Activated CD8-positive, alpha-beta memory T cell treated with anti-CD3 and anti-CD28 coated beads, Interleukin-2, amount 50 U/mL, for 4 hours (primary cell): ENCODE data around the gene PRKAB2.
"Not testable (repeated sequence)": the region's sequence is repeated elsewhere in the genome, so short reads cannot be mapped to it uniquely, and the experiment has no call there.

Experiments used
- DNase-seq: peaks from one replicate; pipeline ENCODE4 v3.0.0-alpha.2; 2020

The PRKAB2 gene

GRCh38 chr1:147172168-147173016, at the start of gene PRKAB2:
Gene PRKAB2, minus strand, starts transcription at chr1:147172470. Its CDS starts 326 bp downstream, at chr1:147172144.
- DNase-seq: peak; percentile 90

- no peak for DNase-seq
Observed at GRCh38 chr1:147218606-147219005, 46.3 kb upstream of the PRKAB2 start.

GRCh38 chr1:147217141-147217540, 44.9 kb upstream of the PRKAB2 start:
- no peak for DNase-seq

- DNase-seq: no peak
Observed at GRCh38 chr1:147216124-147216523, 43.9 kb upstream of the PRKAB2 start.

- DNase-seq: no peak
Observed at GRCh38 chr1:147215540-147215916, 43.3 kb upstream of the PRKAB2 start.

GRCh38 chr1:147214842-147215539, 42.7 kb upstream of the PRKAB2 start:
- DNase-seq: no peak

GRCh38 chr1:147214325-147214724, 42.1 kb upstream of the PRKAB2 start:
- DNase-seq: no peak

- DNase-seq: no peak
Observed at GRCh38 chr1:147213271-147213670, 41.0 kb upstream of the PRKAB2 start.

- DNase-seq: no peak
Observed at GRCh38 chr1:147211577-147211976, 39.3 kb upstream of the PRKAB2 start.

- DNase-seq: no peak
Observed at GRCh38 chr1:147210987-147211386, 38.7 kb upstream of the PRKAB2 start.

GRCh38 chr1:147209825-147210821, 37.9 kb upstream of the PRKAB2 start:
- no peak for DNase-seq

GRCh38 chr1:147208619-147209018, 36.3 kb upstream of the PRKAB2 start:
- no peak for DNase-seq

- no peak for DNase-seq
Observed at GRCh38 chr1:147207192-147207591, 34.9 kb upstream of the PRKAB2 start.

- DNase-seq: no peak
Observed at GRCh38 chr1:147204080-147204479, 31.8 kb upstream of the PRKAB2 start.

- DNase-seq: no peak
Observed at GRCh38 chr1:147202576-147202975, 30.3 kb upstream of the PRKAB2 start.

- no peak for DNase-seq
Observed at GRCh38 chr1:147201786-147202185, 29.5 kb upstream of the PRKAB2 start.

GRCh38 chr1:147201276-147201675, 29.0 kb upstream of the PRKAB2 start:
- DNase-seq: no peak

- not testable (repeated sequence) for DNase-seq
Observed at GRCh38 chr1:147197324-147197723, 25.1 kb upstream of the PRKAB2 start.

GRCh38 chr1:147189514-147189913, 17.2 kb upstream of the PRKAB2 start:
- DNase-seq: no peak

GRCh38 chr1:147185432-147185831, 13.2 kb upstream of the PRKAB2 start:
- DNase-seq: no peak

GRCh38 chr1:147177611-147178380, 5.5 kb upstream of the PRKAB2 start:
- no peak for DNase-seq
